ENCODE measurements around the gene SPTB. TPM values are rescaled to one million over a fixed set of nuclear protein-coding genes. Genes with fewer than 3 reads are reported as not detected.

Gene SPTB
- polyA plus RNA-seq, 1 experiment: 0.01 TPM

- Histone ChIP-seq H3K27me3 (ENCODE audit: control insufficient read depth, insufficient read depth, low read length) (peaks cover 9% of the 10 kb centered on the region), H3K4me3 (ENCODE audit: low read depth, low read length) (no peak overlapping the region), H3K27ac (ENCODE audit: low read depth, low read length) (no peak overlapping the region), H3K9me3 (ENCODE audit: control insufficient read depth, insufficient read depth, low read length) (no peaks in the 10 kb centered on the region; the same call in 1 of the 2 replicates)
- no peak for DNase-seq (ENCODE audit: low read depth, low spot score)
- POLR2A ChIA-PET: no interaction called here
- TF ChIP-seq, protein P1, sequence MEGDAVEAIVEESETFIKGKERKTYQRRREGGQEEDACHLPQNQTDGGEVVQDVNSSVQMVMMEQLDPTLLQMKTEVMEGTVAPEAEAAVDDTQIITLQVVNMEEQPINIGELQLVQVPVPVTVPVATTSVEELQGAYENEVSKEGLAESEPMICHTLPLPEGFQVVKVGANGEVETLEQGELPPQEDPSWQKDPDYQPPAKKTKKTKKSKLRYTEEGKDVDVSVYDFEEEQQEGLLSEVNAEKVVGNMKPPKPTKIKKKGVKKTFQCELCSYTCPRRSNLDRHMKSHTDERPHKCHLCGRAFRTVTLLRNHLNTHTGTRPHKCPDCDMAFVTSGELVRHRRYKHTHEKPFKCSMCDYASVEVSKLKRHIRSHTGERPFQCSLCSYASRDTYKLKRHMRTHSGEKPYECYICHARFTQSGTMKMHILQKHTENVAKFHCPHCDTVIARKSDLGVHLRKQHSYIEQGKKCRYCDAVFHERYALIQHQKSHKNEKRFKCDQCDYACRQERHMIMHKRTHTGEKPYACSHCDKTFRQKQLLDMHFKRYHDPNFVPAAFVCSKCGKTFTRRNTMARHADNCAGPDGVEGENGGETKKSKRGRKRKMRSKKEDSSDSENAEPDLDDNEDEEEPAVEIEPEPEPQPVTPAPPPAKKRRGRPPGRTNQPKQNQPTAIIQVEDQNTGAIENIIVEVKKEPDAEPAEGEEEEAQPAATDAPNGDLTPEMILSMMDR (IDR thresholded peaks at IDR 0.05; ENCODE audit: low read depth, low read length): no peak
- CTCF ChIA-PET: interaction anchor here (1.4 kb wide), 1 partner anchor 108 kb away, joined by 4 read pairs; no protein-coding TSS in a partner anchor
Measured at GRCh38 chr14:64784006-64784405, 95.7 kb downstream of the SPTB start.

DNA sequence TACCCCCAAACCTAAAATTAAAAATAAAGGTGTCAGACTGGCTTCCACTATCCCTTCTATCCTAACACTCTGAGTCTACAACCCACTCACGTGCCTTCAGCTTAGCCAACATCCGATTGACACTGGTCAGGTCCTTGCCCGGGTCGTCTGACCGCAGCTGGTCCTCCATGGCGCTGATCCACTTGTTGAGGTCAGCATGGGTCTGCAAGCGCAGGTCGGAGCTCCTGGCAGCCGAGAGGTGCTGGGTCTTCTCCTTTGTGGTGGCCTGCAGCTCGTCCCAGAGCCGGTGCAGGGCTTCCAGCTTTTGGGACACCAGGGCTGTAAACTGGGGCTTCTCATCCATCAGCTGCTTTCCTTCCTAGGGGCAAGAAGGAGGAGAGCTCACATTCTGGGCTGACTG is 97.5 kb downstream of the SPTB start:
- ChIA-PET CTCF (interaction anchor here (0.8 to 1.1 kb wide), 3 partner anchors 19 to 110 kb away, joined by 3 to 4 read pairs (median 3); no protein-coding TSS in a partner anchor), POLR2A (interaction anchor here (1.0 kb wide), 1 partner anchor 35 kb away, joined by 3 read pairs; no protein-coding TSS in a partner anchor)
- TF ChIP-seq, protein P1 (IDR thresholded peaks at IDR 0.05; ENCODE audit: low read depth, low read length): no peak
- Histone ChIP-seq H3K27ac (ENCODE audit: low read depth, low read length) (no peak overlapping the region), H3K4me3 (ENCODE audit: low read depth, low read length) (no peak overlapping the region), H3K27me3 (ENCODE audit: control insufficient read depth, insufficient read depth, low read length) (peaks cover 11% of the 10 kb centered on the region), H3K9me3 (ENCODE audit: control insufficient read depth, insufficient read depth, low read length) (no peaks in the 10 kb centered on the region; the same call in 1 of the 2 replicates)
- DNase-seq (ENCODE audit: low read depth, low spot score): no peak

DNA sequence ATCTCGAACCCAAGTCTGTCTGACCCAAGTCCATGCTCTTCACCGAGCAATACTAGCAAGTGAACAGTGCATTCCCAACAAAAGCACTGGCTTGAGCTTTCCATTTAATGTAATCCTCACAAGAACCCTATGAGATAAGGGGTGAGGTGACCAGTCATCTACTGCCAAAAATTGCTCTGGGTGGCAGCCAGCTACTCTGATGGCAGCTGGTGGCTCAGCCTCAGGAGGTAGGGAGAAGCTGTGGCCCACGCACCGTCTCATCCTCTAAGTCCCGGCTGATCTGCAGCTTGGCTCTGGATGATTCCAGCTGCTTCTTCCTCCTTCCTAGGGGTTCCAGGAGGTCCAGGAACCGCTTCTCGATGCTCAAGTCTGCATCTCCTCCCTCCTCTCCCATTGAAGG is 100.2 kb downstream of the SPTB start:
- TF ChIP-seq, protein P1 (IDR thresholded peaks at IDR 0.05; ENCODE audit: low read depth, low read length): no peak
- POLR2A ChIA-PET: no interaction called here
- Histone ChIP-seq H3K4me3 (ENCODE audit: low read depth, low read length) (no peak overlapping the region), H3K9me3 (ENCODE audit: control insufficient read depth, insufficient read depth, low read length) (peaks cover 5% of the 10 kb centered on the region; the same call in 1 of the 2 replicates), H3K27ac (ENCODE audit: low read depth, low read length) (no peak overlapping the region), H3K27me3 (ENCODE audit: control insufficient read depth, insufficient read depth, low read length) (peaks cover 21% of the 10 kb centered on the region)
- no peak for DNase-seq (ENCODE audit: low read depth, low spot score)
- CTCF ChIA-PET: interaction anchor here (0.7 to 0.8 kb wide), 2 partner anchors 13 to 15 kb away, joined by 3 read pairs; no protein-coding TSS in a partner anchor

- Histone ChIP-seq H3K27me3 (ENCODE audit: control insufficient read depth, insufficient read depth, low read length) (peaks cover 24% of the 10 kb centered on the region), H3K9me3 (ENCODE audit: control insufficient read depth, insufficient read depth, low read length) (peaks cover 15% of the 10 kb centered on the region), H3K4me3 (ENCODE audit: low read depth, low read length) (no peak overlapping the region), H3K27ac (ENCODE audit: low read depth, low read length) (no peak overlapping the region)
- POLR2A ChIA-PET: no interaction called here
- CTCF ChIA-PET: interaction anchor here (0.7 to 1.6 kb wide), 2 partner anchors 14 to 22 kb away, joined by 4 read pairs; no protein-coding TSS in a partner anchor
- TF ChIP-seq, protein P1 (IDR thresholded peaks at IDR 0.05; ENCODE audit: low read depth, low read length): no peak
- no peak for DNase-seq (ENCODE audit: low read depth, low spot score)
Measured at GRCh38 chr14:64778104-64778754, 101.5 kb downstream of the SPTB start.

DNA sequence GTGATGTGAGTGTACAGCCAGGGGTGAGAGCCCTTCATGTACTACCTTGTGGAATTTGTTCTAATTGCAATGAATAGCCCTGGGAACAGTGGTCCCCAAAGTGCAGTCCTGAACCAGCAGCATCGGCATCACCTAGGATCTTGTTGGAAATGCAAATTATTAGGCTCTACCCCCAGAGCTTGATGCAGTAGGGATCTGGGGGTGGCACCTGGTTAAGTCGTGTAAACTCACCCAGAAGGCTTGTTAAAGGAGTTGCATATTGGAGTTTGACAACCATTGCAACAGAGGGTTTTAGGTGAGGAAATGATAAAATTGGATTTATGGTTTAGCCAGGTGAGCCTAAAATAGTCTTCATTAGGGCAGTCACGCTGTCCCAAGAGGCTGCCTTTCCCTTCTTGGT is 102.2 kb downstream of the SPTB start:
- TF ChIP-seq, protein P1 (IDR thresholded peaks at IDR 0.05; ENCODE audit: low read depth, low read length): no peak

More for the DNA sequence above, 102.2 kb downstream of the SPTB start:
- Histone ChIP-seq H3K9me3 (ENCODE audit: control insufficient read depth, insufficient read depth, low read length) (peaks cover 23% of the 10 kb centered on the region), H3K27me3 (ENCODE audit: control insufficient read depth, insufficient read depth, low read length) (peaks cover 29% of the 10 kb centered on the region), H3K4me3 (ENCODE audit: low read depth, low read length) (no peak overlapping the region), H3K27ac (ENCODE audit: low read depth, low read length) (no peak overlapping the region)
- ChIA-PET CTCF (interaction anchor here (0.7 to 1.6 kb wide), 2 partner anchors 13 to 23 kb away, joined by 4 read pairs; no protein-coding TSS in a partner anchor), POLR2A (no interaction called here)
- DNase-seq (ENCODE audit: low read depth, low spot score): no peak

Measured in AG04450 (cell line).